ENCODE data around the gene FAM107B.

Gene FAM107B

GRCh38 chr10:14478201-14478600, 296.5 kb downstream of the FAM107B start:
- no peak for DNase-seq

- DNase-seq: no peak
Observed at GRCh38 chr10:14477408-14477710, 297.3 kb downstream of the FAM107B start.

- no peak for DNase-seq
Observed at GRCh38 chr10:14476641-14477407, 297.9 kb downstream of the FAM107B start.

- DNase-seq: no peak
Observed at GRCh38 chr10:14476006-14476405, 298.7 kb downstream of the FAM107B start.

GRCh38 chr10:14474656-14475055, 300.0 kb downstream of the FAM107B start:
- no peak for DNase-seq

- DNase-seq: no peak
Observed at GRCh38 chr10:14470920-14471319, 303.8 kb downstream of the FAM107B start.

GRCh38 chr10:14468726-14469125, 306.0 kb downstream of the FAM107B start:
- DNase-seq: no peak
